Kidney tubule cell (primary cell): ENCODE data around the gene QSOX1.
"Not testable (repeated sequence)": the region's sequence is repeated elsewhere in the genome, so short reads cannot be mapped to it uniquely, and the experiment has no call there.

Experiments used
- DNase-seq: peaks from one replicate; pipeline ENCODE4 v3.0.0-alpha.2; 2018; ENCODE audit warnings: low spot score

The QSOX1 gene, protein sequence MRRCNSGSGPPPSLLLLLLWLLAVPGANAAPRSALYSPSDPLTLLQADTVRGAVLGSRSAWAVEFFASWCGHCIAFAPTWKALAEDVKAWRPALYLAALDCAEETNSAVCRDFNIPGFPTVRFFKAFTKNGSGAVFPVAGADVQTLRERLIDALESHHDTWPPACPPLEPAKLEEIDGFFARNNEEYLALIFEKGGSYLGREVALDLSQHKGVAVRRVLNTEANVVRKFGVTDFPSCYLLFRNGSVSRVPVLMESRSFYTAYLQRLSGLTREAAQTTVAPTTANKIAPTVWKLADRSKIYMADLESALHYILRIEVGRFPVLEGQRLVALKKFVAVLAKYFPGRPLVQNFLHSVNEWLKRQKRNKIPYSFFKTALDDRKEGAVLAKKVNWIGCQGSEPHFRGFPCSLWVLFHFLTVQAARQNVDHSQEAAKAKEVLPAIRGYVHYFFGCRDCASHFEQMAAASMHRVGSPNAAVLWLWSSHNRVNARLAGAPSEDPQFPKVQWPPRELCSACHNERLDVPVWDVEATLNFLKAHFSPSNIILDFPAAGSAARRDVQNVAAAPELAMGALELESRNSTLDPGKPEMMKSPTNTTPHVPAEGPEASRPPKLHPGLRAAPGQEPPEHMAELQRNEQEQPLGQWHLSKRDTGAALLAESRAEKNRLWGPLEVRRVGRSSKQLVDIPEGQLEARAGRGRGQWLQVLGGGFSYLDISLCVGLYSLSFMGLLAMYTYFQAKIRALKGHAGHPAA

GRCh38 chr1:180154325-180155181, at the start of gene QSOX1:
Gene QSOX1 (plus strand): TSS chr1:180154869. CDS start chr1:180154908, 39 bp downstream.
- peak; percentile 92 for DNase-seq

- no peak for DNase-seq
Measured at GRCh38 chr1:180112091-180112490, 42.6 kb upstream of the QSOX1 start.

- DNase-seq, result no peak
Measured at GRCh38 chr1:180112984-180113647, 41.6 kb upstream of the QSOX1 start.

- DNase-seq, result no peak
Measured at GRCh38 chr1:180114396-180114945, 40.2 kb upstream of the QSOX1 start.

GRCh38 chr1:180116964-180117763, 37.5 kb upstream of the QSOX1 start:
- DNase-seq, result peak; percentile 80

DNA sequence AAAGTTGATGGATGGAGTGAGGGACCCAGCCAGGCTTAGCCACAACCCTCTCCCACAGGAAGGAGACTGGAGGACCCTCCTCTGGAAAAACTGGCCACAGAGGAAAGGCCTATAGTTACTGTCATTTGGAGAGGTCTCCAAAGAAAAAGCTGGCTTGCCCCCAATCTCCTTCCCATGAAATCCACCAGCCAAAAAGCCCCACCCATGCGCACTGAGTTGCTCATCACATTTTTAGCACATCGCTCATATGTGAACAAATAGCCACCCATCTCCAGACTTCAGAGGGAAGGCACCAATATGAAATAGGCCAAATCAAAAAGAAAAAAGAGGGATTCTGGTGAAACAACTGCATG, 36.9 kb upstream of the QSOX1 start:
- DNase-seq, result peak; percentile 75

GRCh38 chr1:180119837-180120236, 34.8 kb upstream of the QSOX1 start:
- DNase-seq, result no peak

DNA sequence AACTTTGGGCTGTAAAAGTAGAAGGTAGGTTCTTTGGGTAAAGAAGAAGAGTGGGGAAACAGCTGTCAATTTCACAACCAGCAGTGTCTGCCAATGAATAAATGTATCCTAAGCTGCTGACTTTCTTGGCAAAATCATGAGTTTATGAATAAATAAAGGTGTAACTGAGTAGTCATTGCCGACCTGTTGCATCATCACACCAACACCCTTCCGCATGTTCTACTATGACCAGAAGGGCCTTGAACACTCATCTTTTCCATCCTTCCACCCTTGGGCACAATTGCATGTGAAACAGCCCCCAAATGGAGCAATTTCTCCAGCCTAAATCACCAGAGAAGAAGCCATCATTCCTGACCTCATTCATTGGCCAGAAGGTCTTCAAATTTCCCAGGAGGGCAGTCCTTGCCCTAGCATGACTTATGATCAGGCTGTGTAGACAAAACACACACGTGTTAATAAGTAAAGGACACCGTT, 31.2 kb upstream of the QSOX1 start:
- no peak for DNase-seq

- no peak for DNase-seq
Measured at GRCh38 chr1:180130651-180131050, 24.0 kb upstream of the QSOX1 start.

DNA sequence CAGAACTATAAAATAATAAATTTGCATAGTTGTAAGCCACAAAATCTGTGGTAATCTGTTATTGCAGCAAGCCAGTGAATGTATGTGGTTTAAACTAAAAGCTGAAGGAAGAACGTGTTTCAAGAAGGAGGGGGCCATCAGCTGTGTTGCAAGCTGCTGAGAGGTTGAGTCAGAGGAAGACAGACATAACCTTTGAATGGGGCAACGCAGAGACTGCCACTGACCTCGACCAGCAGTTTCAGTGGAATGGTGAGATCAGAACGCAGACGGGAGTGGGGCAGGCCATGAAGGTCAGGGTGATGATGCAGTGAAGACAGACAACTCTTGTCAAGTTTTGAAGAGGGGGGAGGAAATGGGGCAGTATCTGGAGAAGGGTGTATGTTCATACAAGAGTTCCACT, 23.2 kb upstream of the QSOX1 start:
- peak; percentile 28 for DNase-seq

- DNase-seq, result no peak
Measured at GRCh38 chr1:180133193-180133592, 21.5 kb upstream of the QSOX1 start.

- DNase-seq, result not testable (repeated sequence)
Measured at GRCh38 chr1:180133688-180134087, 21.0 kb upstream of the QSOX1 start.

GRCh38 chr1:180135535-180135934, 19.1 kb upstream of the QSOX1 start:
- DNase-seq, result no peak

- DNase-seq, result peak; percentile 39
Measured at GRCh38 chr1:180136331-180136967, 18.2 kb upstream of the QSOX1 start.

- no peak for DNase-seq
Measured at GRCh38 chr1:180136968-180137356, 17.7 kb upstream of the QSOX1 start.

- DNase-seq, result no peak
Measured at GRCh38 chr1:180137776-180138175, 16.9 kb upstream of the QSOX1 start.

DNA sequence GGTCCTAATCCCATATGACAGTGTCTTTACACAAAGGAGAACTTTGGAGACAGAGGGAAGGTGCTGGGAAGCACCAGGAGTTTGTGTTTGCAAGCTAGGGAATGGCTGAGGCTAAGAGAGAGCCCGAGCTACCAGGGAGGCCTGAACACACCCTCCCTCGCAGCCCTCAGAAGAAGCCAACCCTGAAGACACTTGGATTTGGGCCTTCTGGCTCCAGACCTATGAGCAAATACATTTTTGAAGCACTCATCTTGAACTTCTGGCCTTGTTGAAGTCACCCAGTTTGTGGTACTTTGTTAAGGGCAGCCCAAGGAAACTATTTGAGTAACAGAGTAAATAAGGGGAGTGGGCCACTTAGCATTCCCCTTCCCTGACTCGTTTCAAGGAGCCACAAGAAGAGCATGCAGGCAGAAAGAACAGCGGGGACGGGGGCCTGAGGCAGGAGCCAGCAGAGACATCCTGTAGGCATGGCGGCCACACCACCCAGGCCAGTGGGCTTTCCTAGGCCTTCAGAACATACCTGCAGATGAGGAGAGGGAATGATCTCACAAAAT, 13.2 kb upstream of the QSOX1 start:
- DNase-seq, result no peak

DNA sequence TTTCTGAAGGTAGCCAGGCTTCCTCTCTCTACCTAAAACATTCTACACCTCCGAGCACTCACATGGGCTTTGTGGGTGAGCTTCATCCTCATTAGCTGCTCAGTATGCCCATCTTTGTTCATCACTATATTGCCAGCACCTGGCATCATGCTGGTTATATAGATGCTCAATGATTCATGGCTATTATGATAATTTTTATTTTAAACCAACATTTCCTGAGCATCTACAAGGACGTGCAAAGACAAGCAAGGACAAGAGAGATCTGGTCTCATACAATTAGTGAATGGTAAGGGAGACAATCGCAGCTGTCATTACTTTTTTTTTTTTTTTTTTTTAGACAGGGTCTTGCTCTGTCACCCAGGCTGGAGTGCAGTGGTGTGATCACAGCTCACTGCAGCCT, 11.3 kb upstream of the QSOX1 start:
- DNase-seq, result no peak

- no peak for DNase-seq
Measured at GRCh38 chr1:180144659-180145357, 9.9 kb upstream of the QSOX1 start.
